Mucosa of rectum (tissue), 2 donors: Measurements from ENCODE around the gene PEAK1.

Experiments
- H3K27ac ChIP-seq, 2 donors: one replicate each; pipeline ENCODE4 v1.7.0; 2013; ENCODE audit warnings: inconsistent platforms in 2 of 2, low read depth in 2 of 2, low read length in 2 of 2
- H3K27me3 ChIP-seq, 2 donors: one replicate each; pipeline ENCODE4 v1.7.0; 2013; ENCODE audit warnings: low read length in 2 of 2; ENCODE audit not compliant: control insufficient read depth in 2 of 2, insufficient read depth in 2 of 2
- H3K36me3 ChIP-seq, 2 donors: one replicate each; pipeline ENCODE4 v1.7.0; 2013; ENCODE audit warnings: low read length in 2 of 2; ENCODE audit not compliant: control insufficient read depth in 2 of 2, insufficient read depth in 2 of 2
- H3K4me1 ChIP-seq, 2 donors: one replicate each; pipeline ENCODE4 v1.7.0; 2013; ENCODE audit warnings: low read length in 2 of 2, mild to moderate bottlenecking in 1 of 2; ENCODE audit not compliant: control insufficient read depth in 2 of 2, insufficient read depth in 2 of 2
- H3K4me3 ChIP-seq, 2 donors: one replicate each; pipeline ENCODE4 v1.7.0; 2013; ENCODE audit warnings: low read length in 2 of 2
- H3K9ac ChIP-seq, 2 donors: one replicate each; pipeline ENCODE4 v1.7.0; 2013; ENCODE audit warnings: low read length in 2 of 2, low read depth in 1 of 2, mild to moderate bottlenecking in 1 of 2
- H3K9me3 ChIP-seq, 2 donors: one replicate each; pipeline ENCODE4 v1.7.0; 2013; ENCODE audit warnings: low read length in 2 of 2; ENCODE audit not compliant: control insufficient read depth in 2 of 2
- donor health status: healthy.
- donor health status: Normal muscosa, but diverticular disease.

The PEAK1 gene

GRCh38 chr15:77247116-77247515 is 172.8 kb downstream of the PEAK1 start:
- no peaks in the 10 kb centered on the region for H3K4me1 ChIP-seq
- no peak overlapping the region for H3K27ac ChIP-seq
- H3K9me3 ChIP-seq, result no peaks in the 10 kb centered on the region
- H3K27me3 ChIP-seq, result no peaks in the 10 kb centered on the region
- H3K4me3 ChIP-seq, result no peak overlapping the region
- H3K9ac ChIP-seq, result no peak overlapping the region
- H3K36me3 ChIP-seq, result peaks cover 0 to 4% of the 10 kb centered on the region in 2 donors

- Histone ChIP-seq H3K27me3 (no peaks in the 10 kb centered on the region), H3K9me3 (no peaks in the 10 kb centered on the region), H3K4me3 (no peak overlapping the region), H3K9ac (no peak overlapping the region), H3K4me1 (no peaks in the 10 kb centered on the region), H3K36me3 (no peaks in the 10 kb centered on the region), H3K27ac (no peak overlapping the region)
These were observed 176.0 kb downstream of the PEAK1 start for GRCh38 chr15:77243716-77244401.

- H3K9ac ChIP-seq, result no peak overlapping the region
- no peak overlapping the region for H3K4me3 ChIP-seq
- H3K36me3 ChIP-seq, result no peaks in the 10 kb centered on the region
- no peak overlapping the region for H3K27ac ChIP-seq
- H3K4me1 ChIP-seq, result no peaks in the 10 kb centered on the region
- no peaks in the 10 kb centered on the region for H3K9me3 ChIP-seq
- no peaks in the 10 kb centered on the region for H3K27me3 ChIP-seq
These were observed 176.8 kb downstream of the PEAK1 start for GRCh38 chr15:77243135-77243534.

- H3K27me3 ChIP-seq, result no peaks in the 10 kb centered on the region
- H3K9ac ChIP-seq, result no peak overlapping the region
- H3K27ac ChIP-seq, result no peak overlapping the region
- no peaks in the 10 kb centered on the region for H3K9me3 ChIP-seq
- H3K4me3 ChIP-seq, result no peak overlapping the region
- H3K4me1 ChIP-seq, result no peaks in the 10 kb centered on the region
- H3K36me3 ChIP-seq, result peaks cover 3 to 9% of the 10 kb centered on the region in 2 donors
These were observed 179.9 kb downstream of the PEAK1 start for GRCh38 chr15:77239882-77240608.

GRCh38 chr15:77235566-77235965 is 184.3 kb downstream of the PEAK1 start:
- H3K27ac ChIP-seq, result no peak overlapping the region
- no peak overlapping the region for H3K4me3 ChIP-seq
- no peaks in the 10 kb centered on the region for H3K27me3 ChIP-seq
- H3K36me3 ChIP-seq, result peaks cover 3 to 9% of the 10 kb centered on the region in 2 donors
- no peaks in the 10 kb centered on the region for H3K4me1 ChIP-seq
- H3K9ac ChIP-seq, result no peak overlapping the region
- no peaks in the 10 kb centered on the region for H3K9me3 ChIP-seq

GRCh38 chr15:77228828-77229227 is 191.1 kb downstream of the PEAK1 start:
- H3K27me3 ChIP-seq, result no peaks in the 10 kb centered on the region
- H3K36me3 ChIP-seq, result no peaks in the 10 kb centered on the region
- H3K9ac ChIP-seq, result no peak overlapping the region
- H3K9me3 ChIP-seq, result no peaks in the 10 kb centered on the region
- H3K4me1 ChIP-seq, result peaks cover 0 to 13% of the 10 kb centered on the region in 2 donors
- H3K4me3 ChIP-seq, result no peak overlapping the region
- H3K27ac ChIP-seq, result no peak overlapping the region

- no peaks in the 10 kb centered on the region for H3K27me3 ChIP-seq
- peaks cover 0 to 13% of the 10 kb centered on the region in 2 donors for H3K4me1 ChIP-seq
- no peaks in the 10 kb centered on the region for H3K9me3 ChIP-seq
- H3K9ac ChIP-seq, result no peak overlapping the region
- H3K4me3 ChIP-seq, result no peak overlapping the region
- H3K36me3 ChIP-seq, result no peaks in the 10 kb centered on the region
- peak overlapping the region; percentile 54 to 71 for H3K27ac ChIP-seq
These were observed 193.3 kb downstream of the PEAK1 start for GRCh38 chr15:77226652-77227051.

- no peak overlapping the region for H3K27ac ChIP-seq
These were observed 194.3 kb downstream of the PEAK1 start for GRCh38 chr15:77225646-77226045.

GRCh38 chr15:77225088-77225487 is 194.8 kb downstream of the PEAK1 start:
- no peaks in the 10 kb centered on the region for H3K27me3 ChIP-seq
- no peak overlapping the region for H3K27ac ChIP-seq
- H3K9me3 ChIP-seq, result no peaks in the 10 kb centered on the region
- H3K4me3 ChIP-seq, result no peak overlapping the region
- H3K36me3 ChIP-seq, result no peaks in the 10 kb centered on the region
- no peak overlapping the region for H3K9ac ChIP-seq
- H3K4me1 ChIP-seq, result peaks cover 0 to 13% of the 10 kb centered on the region in 2 donors

More at GRCh38 chr15:77225646-77226045, 194.3 kb downstream of the PEAK1 start:
- H3K4me1 ChIP-seq, result peaks cover 0 to 13% of the 10 kb centered on the region in 2 donors
- no peaks in the 10 kb centered on the region for H3K9me3 ChIP-seq
- H3K27me3 ChIP-seq, result no peaks in the 10 kb centered on the region
- no peak overlapping the region for H3K4me3 ChIP-seq
- no peaks in the 10 kb centered on the region for H3K36me3 ChIP-seq
- no peak overlapping the region for H3K9ac ChIP-seq

GRCh38 chr15:77224352-77224751 is 195.6 kb downstream of the PEAK1 start:
- Histone ChIP-seq H3K9ac (no peak overlapping the region), H3K4me1 (peaks cover 0 to 13% of the 10 kb centered on the region in 2 donors), H3K27ac (no peak overlapping the region)

More at GRCh38 chr15:77224352-77224751, 195.6 kb downstream of the PEAK1 start:
- Histone ChIP-seq H3K36me3 (no peaks in the 10 kb centered on the region), H3K27me3 (no peaks in the 10 kb centered on the region), H3K9me3 (no peaks in the 10 kb centered on the region), H3K4me3 (no peak overlapping the region)
